H1 (cell line): ENCODE results near the gene CBX4. TPM values are rescaled to one million over a fixed set of nuclear protein-coding genes. Genes with fewer than 3 reads are reported as not detected.

ENCODE experiments used
- CTCF ChIA-PET: fragments of 300-600 bp; sonication (Branson Sonifier 250); formaldehyde crosslinking; loops from one replicate; lab custom pipeline; 2021; ENCODE audit not compliant: partially characterized antibody; lab: Charles Lee
- POLR2A ChIA-PET: fragments of 300-600 bp; sonication (Branson Sonifier 250); formaldehyde crosslinking; loops from one replicate; lab custom pipeline; 2021; ENCODE audit warnings: inconsistent platforms; ENCODE audit not compliant: partially characterized antibody; lab: Charles Lee
- DNase-seq, 2 experiments: peaks; one replicate each; pipeline versions ENCODE4 v3.0.0 to v3.0.0-alpha.2; 2010 to 2022; ENCODE audit warnings: low spot score in 2 of 2, low read depth in 1 of 2, mixed read lengths in 1 of 2
- FAIRE-seq: peaks from 2 replicates; lab custom pipeline; 2011; peaks lifted over from hg19 to GRCh38; lab: Jason Lieb, UNC
- H2AFZ ChIP-seq: 2 replicates; pipeline ENCODE4 v1.8.1; 2012; ENCODE audit warnings: low read length, inconsistent platforms
- H2AK5ac ChIP-seq: 2 replicates; pipeline ENCODE4 v1.6.1; 2013; ENCODE audit warnings: low read depth, low read length
- H2BK120ac ChIP-seq: replicated peaks from 2 replicates; pipeline ENCODE3; 2013; ENCODE audit warnings: low read depth, low read length, inconsistent platforms
- H2BK12ac ChIP-seq: 2 replicates; pipeline ENCODE4 v1.6.1; 2013; ENCODE audit warnings: low read depth, low read length
- H2BK15ac ChIP-seq: 2 replicates; pipeline ENCODE4 v1.6.1; 2013; ENCODE audit warnings: low read length
- H2BK20ac ChIP-seq: 2 replicates; pipeline ENCODE4 v1.6.1; 2013; ENCODE audit warnings: low read length
- H2BK5ac ChIP-seq: 2 replicates; pipeline ENCODE4 v1.6.1; 2013; ENCODE audit warnings: low read depth, low read length
- H3K14ac ChIP-seq: 2 replicates; pipeline ENCODE4 v1.6.1; 2013; ENCODE audit warnings: inconsistent platforms; ENCODE audit not compliant: insufficient read length
- H3K18ac ChIP-seq: 2 replicates; pipeline ENCODE4 v1.6.1; 2013; ENCODE audit warnings: low read length; ENCODE audit errors: extremely low read depth
- H3K23ac ChIP-seq: 2 replicates; pipeline ENCODE4 v1.6.1; 2013; ENCODE audit warnings: inconsistent platforms; ENCODE audit not compliant: insufficient read length
- H3K23me2 ChIP-seq: 2 replicates; pipeline ENCODE4 v1.6.1; 2013; ENCODE audit warnings: low read depth, low read length
- H3K27ac ChIP-seq: 2 replicates; pipeline ENCODE4 v1.6.1; 2011; ENCODE audit warnings: low read depth, low read length, inconsistent platforms
- H3K27me3 ChIP-seq, 4 experiments: replicated peaks in 1 of 4; 1 replicate in 1 of 4; 2 replicates in 3 of 4; pipeline versions ENCODE4 v1.6.1 to v1.8.1; 2011 to 2013; ENCODE audit warnings: low read length in 3 of 4, mild to moderate bottlenecking in 3 of 4, inconsistent platforms in 2 of 4, mixed read lengths in 2 of 4, moderate library complexity in 1 of 4; ENCODE audit not compliant: control insufficient read depth in 3 of 4, insufficient read depth in 3 of 4; ENCODE audit errors: extremely low read depth in 1 of 4
- H3K36me3 ChIP-seq, 4 experiments: 2 replicates each; pipeline versions ENCODE4 v1.6.1 to v1.8.1; 2011 to 2013; ENCODE audit warnings: mild to moderate bottlenecking in 4 of 4, low read length in 3 of 4, moderate library complexity in 2 of 4, control low read depth in 1 of 4, inconsistent platforms in 1 of 4; ENCODE audit not compliant: insufficient read depth in 4 of 4, control insufficient read depth in 2 of 4
- H3K4ac ChIP-seq: replicated peaks from 2 replicates; pipeline ENCODE3; 2013; ENCODE audit warnings: low read length, low read depth, mixed read lengths, inconsistent platforms; ENCODE audit not compliant: insufficient read length
- H3K4me1 ChIP-seq, 4 experiments: replicated peaks in 1 of 4; 1 replicate in 1 of 4; 2 replicates in 3 of 4; pipeline versions ENCODE4 v1.6.1 to v1.8.1; 2011 to 2013; ENCODE audit warnings: low read length in 3 of 4, inconsistent platforms in 2 of 4, mixed read lengths in 1 of 4; ENCODE audit not compliant: insufficient read depth in 4 of 4, control insufficient read depth in 3 of 4
- H3K4me2 ChIP-seq, 2 experiments: 2 replicates each; pipeline versions ENCODE4 v1.6.1 to v1.8.1; 2011 to 2013; ENCODE audit warnings: low read depth in 2 of 2, low read length in 2 of 2, control low read depth in 1 of 2, inconsistent platforms in 1 of 2, mild to moderate bottlenecking in 1 of 2; ENCODE audit not compliant: insufficient read depth in 1 of 2
- H3K4me3 ChIP-seq, 4 experiments: fragments of 200-600, 300-600 bp in 1 of 4; sonication (generic), shearing (Covaris generic), sonication (Bioruptor Twin) in 1 of 4; 2 replicates each; pipeline versions ENCODE4 v1.5.1 to v1.8.1; 2011 to 2016; ENCODE audit warnings: low read length in 4 of 4, low read depth in 3 of 4, control low read depth in 2 of 4, inconsistent platforms in 2 of 4, mild to moderate bottlenecking in 2 of 4, mixed read lengths in 1 of 4, moderate library complexity in 1 of 4; ENCODE audit not compliant: insufficient read depth in 2 of 4; ENCODE audit errors: extremely low read depth in 1 of 4
- H3K56ac ChIP-seq: replicated peaks from 2 replicates; pipeline ENCODE3; 2013; ENCODE audit warnings: low read depth, mild to moderate bottlenecking, mixed read lengths, low read length, inconsistent platforms; ENCODE audit not compliant: insufficient read length
- H3K79me1 ChIP-seq: 2 replicates; pipeline ENCODE4 v1.6.1; 2013; ENCODE audit warnings: low read depth, low read length, control low read depth
- H3K79me2 ChIP-seq, 2 experiments: 2 replicates each; pipeline versions ENCODE4 v1.6.1 to v1.8.1; 2012 to 2013; ENCODE audit warnings: low read length in 2 of 2, mild to moderate bottlenecking in 2 of 2, inconsistent platforms in 1 of 2; ENCODE audit not compliant: insufficient read depth in 2 of 2, control insufficient read depth in 1 of 2
- H3K9ac ChIP-seq, 4 experiments: replicated peaks in 1 of 4; 1 replicate in 1 of 4; 2 replicates in 3 of 4; pipeline versions ENCODE4 v1.6.1 to v1.8.1; 2011 to 2013; ENCODE audit warnings: low read depth in 3 of 4, low read length in 3 of 4, control low read depth in 2 of 4, mild to moderate bottlenecking in 2 of 4, moderate library complexity in 2 of 4, inconsistent platforms in 1 of 4; ENCODE audit errors: extremely low read depth in 1 of 4
- H3K9me3 ChIP-seq, 2 experiments: 2 replicates each; pipeline versions ENCODE4 v1.6.1 to v1.8.1; 2012 to 2013; ENCODE audit warnings: mild to moderate bottlenecking in 2 of 2, moderate library complexity in 2 of 2, control low read depth in 1 of 2, inconsistent platforms in 1 of 2, low read depth in 1 of 2, low read length in 1 of 2, mixed read lengths in 1 of 2; ENCODE audit not compliant: insufficient read depth in 2 of 2
- H4K20me1 ChIP-seq, 2 experiments: replicated peaks in 1 of 2; 2 replicates each; pipeline versions ENCODE3 to v1.8.1; 2011 to 2013; ENCODE audit warnings: inconsistent platforms in 2 of 2, low read length in 2 of 2, mild to moderate bottlenecking in 1 of 2; ENCODE audit not compliant: insufficient read depth in 2 of 2, control insufficient read depth in 1 of 2
- H4K5ac ChIP-seq: 2 replicates; pipeline ENCODE4 v1.6.1; 2013; ENCODE audit warnings: low read length, low read depth, mixed read lengths, inconsistent platforms; ENCODE audit not compliant: insufficient read length
- H4K8ac ChIP-seq: 2 replicates; pipeline ENCODE4 v1.8.0; 2013; ENCODE audit warnings: mild to moderate bottlenecking, moderate library complexity, low read length, inconsistent platforms; ENCODE audit not compliant: insufficient read depth; ENCODE audit errors: extremely low read depth
- H4K91ac ChIP-seq: replicated peaks from 2 replicates; pipeline ENCODE3; 2013; ENCODE audit warnings: low read length, mixed read lengths, inconsistent platforms; ENCODE audit not compliant: insufficient read length
- BACH1 ChIP-seq: IDR thresholded peaks from 2 replicates; pipeline ENCODE4 v1.6.1; 2012; ENCODE audit warnings: low read length, improper control_type of control experiment
- GABPA ChIP-seq: IDR thresholded peaks from 2 replicates; pipeline ENCODE4 v1.6.1; 2011; ENCODE audit warnings: mild to moderate bottlenecking, low read length, moderate library complexity, borderline replicate concordance; ENCODE audit not compliant: insufficient read depth
- GTF2F1 ChIP-seq: IDR thresholded peaks from 2 replicates; pipeline ENCODE4 v1.6.1; 2012; ENCODE audit warnings: low read depth, low read length, improper control_type of control experiment, borderline replicate concordance
- TEAD4 ChIP-seq: IDR thresholded peaks from 2 replicates; pipeline ENCODE4 v1.6.1; 2012; ENCODE audit warnings: low read depth, low read length, inconsistent platforms, mixed read lengths
- WGBS, 2 experiments: shearing (Covaris generic) in 1 of 2; methylation state at CpG; one replicate each; pipeline versions ENCODE4 v1.1.6 to v1.1.7; 2013 to 2015; ENCODE audit warnings: low lambda C conversion rate in 2 of 2, mixed read lengths in 2 of 2, inconsistent platforms in 1 of 2, low coverage in 1 of 2, missing lambda C conversion rate in 1 of 2; ENCODE audit not compliant: insufficient replicate concordance in 2 of 2, insufficient coverage in 1 of 2, insufficient read length in 1 of 2; ENCODE audit errors: extremely low coverage in 1 of 2, missing lambda C conversion rate in 1 of 2; 5-methylcytosine and 5-hydroxymethylcytosine counted together
- polyA plus RNA-seq, 7 experiments: library from polyadenylated mRNA; depleted of rRNA in 3 of 7; stranded (reverse) in 5 of 7; unstranded in 2 of 7; fragments of >200 nt in 5 of 7; fragments of 200-250 nt in 2 of 7; gene quantifications; 1 replicate in 5 of 7; 2 replicates in 1 of 7; 4 replicates in 1 of 7; pipeline versions ENCODE4 v1.2.1 to v1.2.3, GENCODE V29; 2011 to 2013; ENCODE audit warnings: missing spikeins in 2 of 7, mixed read lengths in 2 of 7
- total RNA-seq: library from RNA; stranded (reverse); fragmentation: NEBNext Ultra II Directional; extraction: Animal tissue kit (Norgen Biotek cat#: 25700); gene quantifications from 2 replicates; pipeline ENCODE4 v1.2.1, GENCODE V29; 2021

Gene CBX4
- total and polyA plus RNA-seq, 2 of the 8 experiments (the other 6 are each of a cell fraction or from before 2014, with no cell fraction given) = 1.8 to 4.0 TPM

DNA sequence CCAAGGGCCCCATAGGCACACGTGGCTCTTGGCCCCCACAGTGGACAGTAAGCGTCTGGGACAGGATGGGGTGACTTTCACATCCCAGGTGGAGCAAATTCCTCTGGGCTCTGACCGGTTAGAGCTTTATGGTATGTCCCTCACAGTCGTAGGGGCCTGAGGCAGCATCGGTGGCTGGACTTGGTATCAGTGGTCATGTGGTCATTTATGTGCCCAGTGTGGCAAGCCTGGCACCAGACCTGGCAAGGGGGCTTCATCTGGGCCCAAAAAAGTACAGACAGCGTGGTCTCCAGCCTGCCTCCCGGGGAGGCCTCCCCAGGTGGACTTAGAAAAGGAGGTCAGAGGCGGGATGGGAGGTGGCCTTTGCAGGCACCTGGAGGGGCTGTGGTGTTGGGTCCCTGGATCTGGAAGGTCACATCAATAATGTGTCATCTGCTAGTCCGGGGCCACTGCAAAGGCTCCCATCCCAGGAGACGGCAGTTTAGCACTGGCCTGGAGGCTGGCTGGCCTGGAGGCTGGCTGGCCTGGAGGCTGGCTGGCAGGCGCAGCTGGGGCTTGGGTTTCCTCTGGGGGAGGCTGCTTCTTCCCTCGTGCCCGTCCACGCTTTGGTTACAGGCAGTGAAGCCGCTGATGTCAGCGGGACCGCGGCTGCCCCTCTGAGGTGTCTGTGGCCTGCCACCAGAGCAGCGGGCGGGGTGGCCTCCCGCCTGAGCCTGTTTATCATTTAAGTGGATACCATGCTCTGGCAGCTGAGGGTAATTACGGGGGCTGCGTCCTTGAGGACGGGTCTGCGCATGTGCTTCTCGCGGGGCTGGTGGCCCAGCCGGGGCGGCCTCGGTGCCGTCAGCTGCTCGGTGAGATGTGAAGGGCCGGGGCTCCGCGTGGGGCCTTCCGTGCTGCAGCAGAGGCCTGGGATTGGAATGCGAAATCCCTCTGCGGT lies 20.7 kb upstream of the CBX4 start:
- no peak overlapping the region for H4K5ac ChIP-seq
- FAIRE-seq = no peak
- 84% methylated on average over 38 of the region's 38 CpGs; no CpG with 5 or more reads in 1 of the 2 experiments for WGBS, 2 experiments

More for the DNA sequence above, 20.7 kb upstream of the CBX4 start:
- no peaks in the 10 kb centered on the region for H3K79me1 ChIP-seq
- H4K91ac ChIP-seq = peak overlapping the region; percentile 42
- peak overlapping the region; percentile 44; the same call in 1 of the 2 replicates for H2BK5ac ChIP-seq
- H3K23ac ChIP-seq = no peak overlapping the region
- no peak overlapping the region for H3K27ac ChIP-seq
- no peak overlapping the region for H3K4me2 ChIP-seq
- H3K4me3 ChIP-seq = no peak overlapping the region
- peak overlapping the region; percentile 82 for H4K8ac ChIP-seq
- H3K9ac ChIP-seq = no peak overlapping the region
- TF ChIP-seq GABPA (0 out of 2 replicates have a peak, but pooled peaks have one; percentile 7), GTF2F1 (no peak), BACH1 (no peak), TEAD4 (0 out of 2 replicates have a peak, but pooled peaks have one; percentile 16)
- ChIA-PET CTCF (interaction anchor here (0.7 to 1.8 kb wide), 5 partner anchors 9 to 56 kb away, joined by 3 to 8 read pairs (median 3); no protein-coding TSS in a partner anchor), POLR2A (interaction anchor here (0.9 kb wide), 1 partner anchor 11 kb away, joined by 4 read pairs; no protein-coding TSS in a partner anchor)
- H3K18ac ChIP-seq = no peak overlapping the region; the same call in 1 of the 2 replicates
- H3K9me3 ChIP-seq = no peaks in the 10 kb centered on the region
- H3K4ac ChIP-seq = no peak overlapping the region
- H2BK20ac ChIP-seq = no peak overlapping the region
- no peak for DNase-seq
- peaks cover 0 to 2% (median 0%) of the 10 kb centered on the region in 4 experiments; a peak in 1 of 7 replicates for H3K27me3 ChIP-seq
- H2BK12ac ChIP-seq = no peak overlapping the region
- H3K36me3 ChIP-seq = no peaks in the 10 kb centered on the region
- no peak overlapping the region for H2BK15ac ChIP-seq
- H2BK120ac ChIP-seq = no peak overlapping the region
- H3K14ac ChIP-seq = no peak overlapping the region
- peaks cover 2% of the 10 kb centered on the region; the same call in 1 of the 2 replicates for H3K23me2 ChIP-seq
- H3K79me2 ChIP-seq = no peaks in the 10 kb centered on the region
- H3K56ac ChIP-seq = no peak overlapping the region
- H2AK5ac ChIP-seq = no peak overlapping the region
- H4K20me1 ChIP-seq = no peaks in the 10 kb centered on the region
- no peak overlapping the region; the same call in 1 of the 2 replicates for H2AFZ ChIP-seq
- peaks cover 0 to 10% (median 6%) of the 10 kb centered on the region in 4 experiments; a peak in 4 of 7 replicates for H3K4me1 ChIP-seq
